K562 (cell line): ENCODE data around the gene SAMD8. TPM values are rescaled to one million over a fixed set of nuclear protein-coding genes. Genes with fewer than 3 reads are reported as not detected.

Experiments used
- ARID4B ChIP-seq: sonication (generic); formaldehyde crosslinking; IDR thresholded peaks from 2 replicates; pipeline ENCODE4 v1.8.0; 2022; ENCODE audit warnings: mild to moderate bottlenecking, missing genetic modification reagents
- CBX3 ChIP-seq, 2 experiments: IDR thresholded peaks; 1 replicate in 1 of 2; 2 replicates in 1 of 2; pipeline ENCODE4 v1.6.1; 2012; ENCODE audit warnings: inconsistent platforms in 2 of 2, low read length in 2 of 2, borderline replicate concordance in 1 of 2, control low read depth in 1 of 2
- CC2D1A ChIP-seq: fragments of 450-650 bp; IDR thresholded peaks from 2 replicates; pipeline ENCODE4 v1.6.1; 2017; ENCODE audit warnings: mild to moderate bottlenecking
- CTBP1 ChIP-seq: fragments of 450-650 bp; IDR thresholded peaks from 2 replicates; pipeline ENCODE4 v1.6.1; 2016; ENCODE audit warnings: borderline replicate concordance
- ETS2 ChIP-seq: IDR thresholded peaks from 2 replicates; pipeline ENCODE4 v1.6.1; 2016; ENCODE audit warnings: borderline replicate concordance, missing genetic modification characterization, mild to moderate bottlenecking, moderate library complexity, missing compliant biosample characterization; ENCODE audit not compliant: poor library complexity, severe bottlenecking
- HLTF ChIP-seq: fragments of 450-650 bp; IDR thresholded peaks from 2 replicates; pipeline ENCODE4 v1.6.1; 2016
- KLF16 ChIP-seq: IDR thresholded peaks from 2 replicates; pipeline ENCODE4 v1.6.1; 2016; ENCODE audit warnings: antibody characterized with exemption
- RB1 ChIP-seq: fragments of 450-650 bp; IDR thresholded peaks from 2 replicates; pipeline ENCODE4 v1.6.1; 2017; ENCODE audit warnings: low read depth, mild to moderate bottlenecking
- SMARCA5 ChIP-seq: fragments of 450-650 bp; IDR thresholded peaks from 2 replicates; pipeline ENCODE4 v1.6.1; 2016
- SRF ChIP-seq, 2 experiments: fragments of 250-450, 450-650 bp in 1 of 2; sonication (Bioruptor Pico) in 1 of 2; sonication (generic) in 1 of 2; formaldehyde crosslinking; IDR thresholded peaks; 2 replicates each; pipeline versions ENCODE4 v1.5.0 to v1.5.1; 2020 to 2022; ENCODE audit warnings: mild to moderate bottlenecking in 1 of 2, missing genetic modification reagents in 1 of 2
- TAF15 ChIP-seq: fragments of 200-400 bp; formaldehyde crosslinking; IDR thresholded peaks from 2 replicates; pipeline ENCODE4 v1.6.1; 2017; ENCODE audit warnings: mild to moderate bottlenecking, low read depth, low read length, moderate library complexity
- ZNF586 ChIP-seq: fragments of 450-650 bp; formaldehyde crosslinking; conservative IDR thresholded peaks from 2 replicates; pipeline ENCODE4 v1.4.0; 2020; ENCODE audit warnings: mild to moderate bottlenecking, moderate library complexity
- polyA plus RNA-seq, 8 experiments: library from polyadenylated mRNA; depleted of rRNA in 4 of 8; stranded (reverse) in 5 of 8; unstranded in 3 of 8; fragments of >200 nt; fragmentation: Nextera tagmentation in 2 of 8; fragmentation: Illumina TruSeq in 1 of 8; extraction: Ambion mirVana in 2 of 8; extraction: Trizol in 1 of 8; gene quantifications; 2 replicates each; pipeline versions ENCODE4 v1.2.1 to v1.2.3, GENCODE V29; 2011 to 2014; ENCODE audit warnings: inconsistent platforms in 1 of 8, missing spikeins in 1 of 8
- total RNA-seq, 7 experiments: library from RNA; depleted of rRNA in 6 of 7; stranded (reverse); fragments of >200 nt in 6 of 7; fragmentation: Illumina TruSeq in 2 of 7; extraction: Trizol in 2 of 7; gene quantifications; 2 replicates each; pipeline versions ENCODE4 v1.2.1 to v1.2.3, GENCODE V29; 2011 to 2021; ENCODE audit warnings: low replicate concordance in 1 of 7
- TF ChIP-seq, protein P1 (sequence below): fragments of 450-650 bp; IDR thresholded peaks from 2 replicates; pipeline ENCODE4 v1.6.1; 2018; ENCODE audit warnings: mild to moderate bottlenecking, low read depth; ENCODE audit not compliant: partially characterized antibody
- TF ChIP-seq, protein P2 (sequence below): sonication (generic); formaldehyde crosslinking; IDR thresholded peaks from 2 replicates; pipeline ENCODE4 v1.8.0; 2023; ENCODE audit warnings: mild to moderate bottlenecking, missing genetic modification reagents
- TF ChIP-seq, protein P3 (sequence below), 3 experiments: fragments of 200-800 bp in 1 of 3; sonication (Bioruptor generic) in 1 of 3; sonication (generic) in 1 of 3; formaldehyde crosslinking in 1 of 3; IDR thresholded peaks; 2 replicates each; pipeline versions ENCODE4 v1.6.1 to v1.8.0; 2016 to 2022; ENCODE audit warnings: mild to moderate bottlenecking in 2 of 3, missing compliant biosample characterization in 2 of 3, missing genetic modification characterization in 2 of 3, missing genetic modification reagents in 1 of 3

The SAMD8 gene
- total and polyA plus RNA-seq, 9 of the 15 experiments (the other 6 are each of a cell fraction or from before 2014, with no cell fraction given), result 2.7 to 16.1 (median 6.2) TPM

- 0 out of 2 replicates have a peak, but pooled peaks have one; percentile 59 for TF ChIP-seq ARID4B (CRISPR knock-in tag)
- TF ChIP-seq HLTF, result peak; percentile 89; the same call in 1 of the 2 replicates
- TF ChIP-seq ZNF586, result 0 out of 2 replicates have a peak, but pooled peaks have one; percentile 24
- TF ChIP-seq ETS2 (tag), result no peak
- TF ChIP-seq SRF (CRISPR knock-in tag; IDR thresholded peaks at IDR 0.05), result peak in 1 of 2 experiments; percentile 66; a peak in 1 of 4 replicates
- TF ChIP-seq, protein P1, sequence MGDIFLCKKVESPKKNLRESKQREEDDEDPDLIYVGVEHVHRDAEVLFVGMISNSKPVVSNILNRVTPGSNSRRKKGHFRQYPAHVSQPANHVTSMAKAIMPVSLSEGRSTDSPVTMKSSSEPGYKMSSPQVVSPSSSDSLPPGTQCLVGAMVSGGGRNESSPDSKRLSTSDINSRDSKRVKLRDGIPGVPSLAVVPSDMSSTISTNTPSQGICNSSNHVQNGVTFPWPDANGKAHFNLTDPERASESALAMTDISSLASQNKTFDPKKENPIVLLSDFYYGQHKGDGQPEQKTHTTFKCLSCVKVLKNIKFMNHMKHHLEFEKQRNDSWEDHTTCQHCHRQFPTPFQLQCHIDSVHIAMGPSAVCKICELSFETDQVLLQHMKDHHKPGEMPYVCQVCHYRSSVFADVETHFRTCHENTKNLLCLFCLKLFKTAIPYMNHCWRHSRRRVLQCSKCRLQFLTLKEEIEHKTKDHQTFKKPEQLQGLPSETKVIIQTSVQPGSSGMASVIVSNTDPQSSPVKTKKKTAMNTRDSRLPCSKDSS, result peak; percentile 28
- 0 out of 2 replicates have a peak, but pooled peaks have one; percentile 53 for TF ChIP-seq TAF15
- 0 out of 2 replicates have a peak, but pooled peaks have one; percentile 66 for TF ChIP-seq SMARCA5
- TF ChIP-seq CBX3 (IDR thresholded peaks at IDR 0.05; ENCODE audit: borderline replicate concordance in 1 of 2, low read length in 2 of 2), result no peak
- TF ChIP-seq, protein P2, sequence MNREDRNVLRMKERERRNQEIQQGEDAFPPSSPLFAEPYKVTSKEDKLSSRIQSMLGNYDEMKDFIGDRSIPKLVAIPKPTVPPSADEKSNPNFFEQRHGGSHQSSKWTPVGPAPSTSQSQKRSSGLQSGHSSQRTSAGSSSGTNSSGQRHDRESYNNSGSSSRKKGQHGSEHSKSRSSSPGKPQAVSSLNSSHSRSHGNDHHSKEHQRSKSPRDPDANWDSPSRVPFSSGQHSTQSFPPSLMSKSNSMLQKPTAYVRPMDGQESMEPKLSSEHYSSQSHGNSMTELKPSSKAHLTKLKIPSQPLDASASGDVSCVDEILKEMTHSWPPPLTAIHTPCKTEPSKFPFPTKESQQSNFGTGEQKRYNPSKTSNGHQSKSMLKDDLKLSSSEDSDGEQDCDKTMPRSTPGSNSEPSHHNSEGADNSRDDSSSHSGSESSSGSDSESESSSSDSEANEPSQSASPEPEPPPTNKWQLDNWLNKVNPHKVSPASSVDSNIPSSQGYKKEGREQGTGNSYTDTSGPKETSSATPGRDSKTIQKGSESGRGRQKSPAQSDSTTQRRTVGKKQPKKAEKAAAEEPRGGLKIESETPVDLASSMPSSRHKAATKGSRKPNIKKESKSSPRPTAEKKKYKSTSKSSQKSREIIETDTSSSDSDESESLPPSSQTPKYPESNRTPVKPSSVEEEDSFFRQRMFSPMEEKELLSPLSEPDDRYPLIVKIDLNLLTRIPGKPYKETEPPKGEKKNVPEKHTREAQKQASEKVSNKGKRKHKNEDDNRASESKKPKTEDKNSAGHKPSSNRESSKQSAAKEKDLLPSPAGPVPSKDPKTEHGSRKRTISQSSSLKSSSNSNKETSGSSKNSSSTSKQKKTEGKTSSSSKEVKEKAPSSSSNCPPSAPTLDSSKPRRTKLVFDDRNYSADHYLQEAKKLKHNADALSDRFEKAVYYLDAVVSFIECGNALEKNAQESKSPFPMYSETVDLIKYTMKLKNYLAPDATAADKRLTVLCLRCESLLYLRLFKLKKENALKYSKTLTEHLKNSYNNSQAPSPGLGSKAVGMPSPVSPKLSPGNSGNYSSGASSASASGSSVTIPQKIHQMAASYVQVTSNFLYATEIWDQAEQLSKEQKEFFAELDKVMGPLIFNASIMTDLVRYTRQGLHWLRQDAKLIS, result no peak
- TF ChIP-seq CC2D1A, result 0 out of 2 replicates have a peak, but pooled peaks have one; percentile 26
- TF ChIP-seq RB1, result 0 out of 2 replicates have a peak, but pooled peaks have one; percentile 24
- TF ChIP-seq KLF16, result no peak
- peak; percentile 63; the same call in 1 of the 2 replicates for TF ChIP-seq CTBP1
- TF ChIP-seq, protein P3, sequence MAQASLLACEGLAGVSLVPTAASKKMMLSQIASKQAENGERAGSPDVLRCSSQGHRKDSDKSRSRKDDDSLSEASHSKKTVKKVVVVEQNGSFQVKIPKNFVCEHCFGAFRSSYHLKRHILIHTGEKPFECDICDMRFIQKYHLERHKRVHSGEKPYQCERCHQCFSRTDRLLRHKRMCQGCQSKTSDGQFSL (CRISPR knock-in tag; IDR thresholded peaks at IDR 0.05), result peak; percentile 36; the same call in 1 of the 2 replicates
- TF ChIP-seq, protein P3 (tag; IDR thresholded peaks at IDR 0.05), result no peak
Observed at GRCh38 chr10:75111907-75112679, 637 bp downstream of the SAMD8 start (continued).
